HG02571 (cell line): ENCODE results near the gene PPP1R15A.
"Not testable (repeated sequence)": the region's sequence is repeated elsewhere in the genome, so short reads cannot be mapped to it uniquely, and the experiment has no call there.

Experiments
- ATAC-seq: cut with Tn5 transposase; IDR thresholded peaks from one replicate; pipeline ENCODE4 v1.9.1; 2021; ENCODE audit warnings: mild to moderate bottlenecking, moderate library complexity; ENCODE audit not compliant: unreplicated experiment

The PPP1R15A gene

GRCh38 chr19:48910803-48911202, 38.6 kb downstream of the PPP1R15A start:
- no peak for ATAC-seq

GRCh38 chr19:48913114-48913889, 41.1 kb downstream of the PPP1R15A start:
- no peak for ATAC-seq

- no peak for ATAC-seq
Measured at GRCh38 chr19:48914181-48914580, 42.0 kb downstream of the PPP1R15A start.

GRCh38 chr19:48915757-48916156, 43.5 kb downstream of the PPP1R15A start:
- ATAC-seq, result no peak

GRCh38 chr19:48918071-48918470, 45.9 kb downstream of the PPP1R15A start:
- ATAC-seq, result no peak

GRCh38 chr19:48918801-48919247, 46.6 kb downstream of the PPP1R15A start:
- no peak for ATAC-seq

- not testable (repeated sequence) for ATAC-seq
Measured at GRCh38 chr19:48919271-48919670, 47.0 kb downstream of the PPP1R15A start.

GRCh38 chr19:48920949-48921348, 48.7 kb downstream of the PPP1R15A start:
- no peak for ATAC-seq

GRCh38 chr19:48921721-48922500, 49.7 kb downstream of the PPP1R15A start:
- ATAC-seq, result no peak

GRCh38 chr19:48922548-48923490, 50.6 kb downstream of the PPP1R15A start:
- no peak for ATAC-seq

- no peak for ATAC-seq
Measured at GRCh38 chr19:48925240-48925843, 53.1 kb downstream of the PPP1R15A start.
